Parathyroid adenoma (tissue), 2 donors: ENCODE results near the gene PTPRA.

Experiments
- H2AFZ ChIP-seq: fragments of 300-600 bp; sonication (generic); one replicate; pipeline ENCODE4 v1.7.0; 2017; ENCODE audit warnings: antibody characterized with exemption, mild to moderate bottlenecking
- H3K27ac ChIP-seq: fragments of 300-600 bp; sonication (generic); one replicate; pipeline ENCODE4 v1.7.0; 2017
- H3K27me3 ChIP-seq: fragments of 300-600 bp; sonication (generic); one replicate; pipeline ENCODE4 v1.7.0; 2017; ENCODE audit warnings: low read length; ENCODE audit not compliant: control insufficient read depth, insufficient read depth
- H3K36me3 ChIP-seq: fragments of 300-600 bp; sonication (generic); one replicate; pipeline ENCODE4 v1.7.0; 2017; ENCODE audit warnings: low read length; ENCODE audit not compliant: control insufficient read depth, insufficient read depth
- H3K4me1 ChIP-seq: fragments of 300-600 bp; sonication (generic); one replicate; pipeline ENCODE4 v1.7.0; 2017; ENCODE audit warnings: control low read depth
- H3K4me2 ChIP-seq: fragments of 300-600 bp; sonication (generic); one replicate; pipeline ENCODE4 v1.7.0; 2017; ENCODE audit warnings: low read length
- H3K4me3 ChIP-seq: fragments of 300-600 bp; sonication (generic); one replicate; pipeline ENCODE4 v1.7.0; 2017; ENCODE audit warnings: low read depth, low read length
- H3K79me2 ChIP-seq: fragments of 300-600 bp; sonication (generic); one replicate; pipeline ENCODE4 v1.7.0; 2017; ENCODE audit warnings: control low read depth
- H3K9ac ChIP-seq: fragments of 300-600 bp; sonication (generic); one replicate; pipeline ENCODE4 v1.7.0; 2017; ENCODE audit warnings: mild to moderate bottlenecking
- H3K9me3 ChIP-seq: fragments of 300-600 bp; sonication (generic); one replicate; pipeline ENCODE4 v1.7.0; 2017; ENCODE audit warnings: low read length; ENCODE audit not compliant: control insufficient read depth
- CTCF ChIP-seq: fragments of 300-600 bp; sonication (generic); IDR thresholded peaks from one replicate; pipeline ENCODE4 v1.7.0; 2017; ENCODE audit warnings: antibody characterized with exemption, mild to moderate bottlenecking
- donor health status: primary hyperparathyroidism.

Gene PTPRA

GRCh38 chr20:3032624-3033023, 159.3 kb downstream of the PTPRA start:
- Histone ChIP-seq H3K4me1 (no peaks in the 10 kb centered on the region), H3K79me2 (no peaks in the 10 kb centered on the region), H2AFZ (no peak overlapping the region), H3K9ac (no peak overlapping the region), H3K4me2 (no peak overlapping the region), H3K36me3 (no peaks in the 10 kb centered on the region), H3K27me3 (no peaks in the 10 kb centered on the region), H3K9me3 (no peaks in the 10 kb centered on the region), H3K27ac (no peak overlapping the region), H3K4me3 (no peak overlapping the region)
- TF ChIP-seq CTCF = no peak

GRCh38 chr20:3037654-3038053, 164.4 kb downstream of the PTPRA start:
- no peak overlapping the region for H2AFZ ChIP-seq
- H3K4me3 ChIP-seq = no peak overlapping the region
- no peak overlapping the region for H3K27ac ChIP-seq
- H3K27me3 ChIP-seq = no peaks in the 10 kb centered on the region
- no peaks in the 10 kb centered on the region for H3K9me3 ChIP-seq
- H3K79me2 ChIP-seq = no peaks in the 10 kb centered on the region
- H3K9ac ChIP-seq = no peak overlapping the region
- no peak for TF ChIP-seq CTCF
- peaks cover 5% of the 10 kb centered on the region for H3K4me1 ChIP-seq
- no peak overlapping the region for H3K4me2 ChIP-seq
- no peaks in the 10 kb centered on the region for H3K36me3 ChIP-seq

DNA sequence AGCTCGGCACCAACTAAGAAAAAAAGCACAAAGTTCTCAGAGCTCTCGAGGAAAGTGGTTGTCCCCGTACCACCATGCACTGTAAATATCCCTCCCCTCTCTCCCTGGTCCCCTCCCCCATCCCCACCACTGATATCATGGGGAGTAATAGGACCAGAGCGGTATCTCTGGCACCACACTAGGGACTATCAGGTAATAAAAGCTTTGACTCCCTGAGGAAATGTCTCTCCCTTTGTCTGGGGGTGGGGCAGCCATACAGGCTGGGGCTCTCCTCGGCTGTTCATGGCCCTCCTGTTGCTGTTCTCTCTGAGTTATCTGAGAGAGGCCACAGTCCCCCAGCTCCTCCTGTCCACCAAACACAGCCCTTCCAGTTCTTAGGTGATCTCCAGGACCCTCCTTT, 165.2 kb downstream of the PTPRA start:
- Histone ChIP-seq H3K4me2 (no peak overlapping the region), H3K4me1 (peaks cover 5% of the 10 kb centered on the region), H2AFZ (no peak overlapping the region), H3K4me3 (no peak overlapping the region), H3K36me3 (no peaks in the 10 kb centered on the region), H3K27me3 (no peaks in the 10 kb centered on the region), H3K9ac (no peak overlapping the region), H3K79me2 (no peaks in the 10 kb centered on the region), H3K27ac (no peak overlapping the region), H3K9me3 (no peaks in the 10 kb centered on the region)
- no peak for TF ChIP-seq CTCF

- TF ChIP-seq CTCF = no peak
- Histone ChIP-seq H3K27me3 (no peaks in the 10 kb centered on the region), H3K36me3 (no peaks in the 10 kb centered on the region), H3K4me3 (no peak overlapping the region), H3K27ac (no peak overlapping the region), H3K4me1 (peaks cover 5% of the 10 kb centered on the region), H3K4me2 (no peak overlapping the region), H3K79me2 (no peaks in the 10 kb centered on the region), H3K9ac (no peak overlapping the region), H3K9me3 (no peaks in the 10 kb centered on the region), H2AFZ (no peak overlapping the region)
Measured at GRCh38 chr20:3039426-3039825, 166.1 kb downstream of the PTPRA start.

- no peak for TF ChIP-seq CTCF
- Histone ChIP-seq H3K9me3 (no peaks in the 10 kb centered on the region), H3K27ac (no peak overlapping the region), H3K36me3 (no peaks in the 10 kb centered on the region), H3K4me2 (no peak overlapping the region), H3K4me3 (no peak overlapping the region), H3K27me3 (no peaks in the 10 kb centered on the region), H3K79me2 (no peaks in the 10 kb centered on the region), H2AFZ (no peak overlapping the region), H3K9ac (no peak overlapping the region), H3K4me1 (peaks cover 6% of the 10 kb centered on the region)
Measured at GRCh38 chr20:3040086-3040485, 166.8 kb downstream of the PTPRA start.
